ENCODE measurements around the gene CA10. TPM values are rescaled to one million over a fixed set of nuclear protein-coding genes. Genes with fewer than 3 reads are reported as not detected.

The CA10 gene
- polyA plus RNA-seq, 1 donor from 2014 or later, result 6.2 TPM

- Histone ChIP-seq H3K4me2 (ENCODE audit: low read length) (no peak overlapping the region), H3K27ac (ENCODE audit: low read length) (no peak overlapping the region), H3K27me3 (ENCODE audit: insufficient read depth, low read depth, low read length) (no peaks in the 10 kb centered on the region), H3K36me3 (ENCODE audit: insufficient read depth, low read length) (no peaks in the 10 kb centered on the region), H3K4me3 (ENCODE audit: low read length) (no peak overlapping the region), H4K20me1 (ENCODE audit: insufficient read depth) (no peaks in the 10 kb centered on the region), H3K9ac (ENCODE audit: low read length) (no peak overlapping the region), H3K9me3 (ENCODE audit: low read length) (no peaks in the 10 kb centered on the region), H2AFZ (ENCODE audit: low read depth, low read length) (no peak overlapping the region), H3F3A (ENCODE audit: insufficient read depth, low read length, poor library complexity, severe bottlenecking) (no peaks in the 10 kb centered on the region), H3K9me2 (ENCODE audit: insufficient read depth, low read length) (no peaks in the 10 kb centered on the region), H3K79me2 (replicated peaks; ENCODE audit: insufficient read depth, low read length) (no peaks in the 10 kb centered on the region)
- TF ChIP-seq TAF1 (IDR thresholded peaks at IDR 0.05; ENCODE audit: low read depth) (no peak), SMC3 (conservative IDR thresholded peaks at IDR 0.05; ENCODE audit: poor library complexity) (no peak), RAD21 (conservative IDR thresholded peaks at IDR 0.05) (no peak), EZH2 (IDR thresholded peaks at IDR 0.05; ENCODE audit: borderline replicate concordance, insufficient read depth, low read length, poor library complexity, severe bottlenecking) (no peak), REST (IDR thresholded peaks at IDR 0.05; ENCODE audit: borderline replicate concordance) (no peak), MXI1 (conservative IDR thresholded peaks at IDR 0.05; ENCODE audit: poor library complexity, severe bottlenecking) (no peak), EP300 (conservative IDR thresholded peaks at IDR 0.05; ENCODE audit: poor library complexity, severe bottlenecking) (no peak), POLR2AphosphoS5 (IDR thresholded peaks at IDR 0.05) (no peak)
- TF ChIP-seq, protein P1, sequence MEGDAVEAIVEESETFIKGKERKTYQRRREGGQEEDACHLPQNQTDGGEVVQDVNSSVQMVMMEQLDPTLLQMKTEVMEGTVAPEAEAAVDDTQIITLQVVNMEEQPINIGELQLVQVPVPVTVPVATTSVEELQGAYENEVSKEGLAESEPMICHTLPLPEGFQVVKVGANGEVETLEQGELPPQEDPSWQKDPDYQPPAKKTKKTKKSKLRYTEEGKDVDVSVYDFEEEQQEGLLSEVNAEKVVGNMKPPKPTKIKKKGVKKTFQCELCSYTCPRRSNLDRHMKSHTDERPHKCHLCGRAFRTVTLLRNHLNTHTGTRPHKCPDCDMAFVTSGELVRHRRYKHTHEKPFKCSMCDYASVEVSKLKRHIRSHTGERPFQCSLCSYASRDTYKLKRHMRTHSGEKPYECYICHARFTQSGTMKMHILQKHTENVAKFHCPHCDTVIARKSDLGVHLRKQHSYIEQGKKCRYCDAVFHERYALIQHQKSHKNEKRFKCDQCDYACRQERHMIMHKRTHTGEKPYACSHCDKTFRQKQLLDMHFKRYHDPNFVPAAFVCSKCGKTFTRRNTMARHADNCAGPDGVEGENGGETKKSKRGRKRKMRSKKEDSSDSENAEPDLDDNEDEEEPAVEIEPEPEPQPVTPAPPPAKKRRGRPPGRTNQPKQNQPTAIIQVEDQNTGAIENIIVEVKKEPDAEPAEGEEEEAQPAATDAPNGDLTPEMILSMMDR (IDR thresholded peaks at IDR 0.05; ENCODE audit: poor library complexity, severe bottlenecking), result no peak
Measured at GRCh38 chr17:51908841-51909537, 249.5 kb downstream of the CA10 start.

GRCh38 chr17:51907041-51907440 is 251.5 kb downstream of the CA10 start:
- H3K9me3 ChIP-seq (ENCODE audit: low read length), result no peaks in the 10 kb centered on the region
- TF ChIP-seq TAF1 (IDR thresholded peaks at IDR 0.05; ENCODE audit: low read depth) (no peak), POLR2AphosphoS5 (IDR thresholded peaks at IDR 0.05) (no peak), RAD21 (conservative IDR thresholded peaks at IDR 0.05) (no peak), REST (IDR thresholded peaks at IDR 0.05; ENCODE audit: borderline replicate concordance) (no peak), EZH2 (IDR thresholded peaks at IDR 0.05; ENCODE audit: borderline replicate concordance, insufficient read depth, low read length, poor library complexity, severe bottlenecking) (no peak), SMC3 (conservative IDR thresholded peaks at IDR 0.05; ENCODE audit: poor library complexity) (no peak), EP300 (conservative IDR thresholded peaks at IDR 0.05; ENCODE audit: poor library complexity, severe bottlenecking) (no peak), MXI1 (conservative IDR thresholded peaks at IDR 0.05; ENCODE audit: poor library complexity, severe bottlenecking) (no peak)
- TF ChIP-seq, protein P1 (IDR thresholded peaks at IDR 0.05; ENCODE audit: poor library complexity, severe bottlenecking), result no peak
- H3K9me2 ChIP-seq (ENCODE audit: insufficient read depth, low read length), result no peaks in the 10 kb centered on the region
- no peaks in the 10 kb centered on the region for H3K36me3 ChIP-seq (ENCODE audit: insufficient read depth, low read length)
- no peaks in the 10 kb centered on the region for H3K79me2 ChIP-seq (replicated peaks; ENCODE audit: insufficient read depth, low read length)
- H3K27me3 ChIP-seq (ENCODE audit: insufficient read depth, low read depth, low read length), result no peaks in the 10 kb centered on the region
- no peak overlapping the region for H3K4me3 ChIP-seq (ENCODE audit: low read length)
- H3F3A ChIP-seq (ENCODE audit: insufficient read depth, low read length, poor library complexity, severe bottlenecking), result no peaks in the 10 kb centered on the region
- no peak overlapping the region for H3K9ac ChIP-seq (ENCODE audit: low read length)
- no peak overlapping the region for H2AFZ ChIP-seq (ENCODE audit: low read depth, low read length)
- no peak overlapping the region for H3K4me2 ChIP-seq (ENCODE audit: low read length)
- H3K27ac ChIP-seq (ENCODE audit: low read length), result no peak overlapping the region
- no peaks in the 10 kb centered on the region for H4K20me1 ChIP-seq (ENCODE audit: insufficient read depth)
